Left kidney (tissue), 2 donors: ENCODE measurements around the gene TRAPPC14. TPM values are rescaled to one million over a fixed set of nuclear protein-coding genes. Genes with fewer than 3 reads are reported as not detected.

ENCODE experiments used
- DNase-seq: peaks from one replicate; pipeline ENCODE4 v3.0.0-alpha.2; 2013
- polyA plus RNA-seq: library from polyadenylated mRNA; unstranded; fragments of 120-200 nt; gene quantifications from one replicate; pipeline ENCODE4 v1.2.1, GENCODE V29; 2013; ENCODE audit not compliant: insufficient read length

TRAPPC14 gene
- polyA plus RNA-seq, 1 donor: 22.3 TPM

DNA sequence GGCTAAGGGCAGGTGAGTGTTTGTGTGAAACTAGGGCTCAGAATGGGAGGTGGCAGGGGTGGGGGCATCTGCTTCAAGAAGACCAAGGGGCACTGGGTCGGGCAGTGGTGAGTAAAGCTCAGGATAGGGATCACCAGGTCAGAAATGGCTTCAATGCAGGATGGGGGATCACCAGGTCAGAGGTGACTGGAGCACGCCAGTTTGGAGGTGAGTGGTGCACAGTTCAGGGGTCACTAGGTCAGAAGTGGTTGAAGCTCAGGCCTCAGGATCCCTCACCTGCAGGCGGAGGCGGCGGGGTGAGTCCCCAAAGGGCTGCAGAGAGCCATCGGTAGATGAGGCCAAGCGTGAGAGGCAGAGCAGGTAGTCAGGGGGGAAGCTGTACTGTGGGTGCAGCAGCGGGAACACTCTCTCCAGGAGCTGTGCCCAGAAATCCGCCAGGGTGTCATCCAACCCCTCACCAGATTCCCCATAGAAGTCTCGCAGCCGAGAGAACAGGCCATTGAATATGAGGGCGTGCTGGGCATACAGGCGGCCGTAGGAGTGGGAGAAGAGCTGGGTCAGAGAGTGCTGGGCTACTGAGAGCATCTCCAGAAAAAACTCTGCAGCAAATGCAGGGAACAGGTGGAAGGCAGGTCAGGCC is 16.9 kb upstream of the TRAPPC14 start:
- no peak for DNase-seq

DNA sequence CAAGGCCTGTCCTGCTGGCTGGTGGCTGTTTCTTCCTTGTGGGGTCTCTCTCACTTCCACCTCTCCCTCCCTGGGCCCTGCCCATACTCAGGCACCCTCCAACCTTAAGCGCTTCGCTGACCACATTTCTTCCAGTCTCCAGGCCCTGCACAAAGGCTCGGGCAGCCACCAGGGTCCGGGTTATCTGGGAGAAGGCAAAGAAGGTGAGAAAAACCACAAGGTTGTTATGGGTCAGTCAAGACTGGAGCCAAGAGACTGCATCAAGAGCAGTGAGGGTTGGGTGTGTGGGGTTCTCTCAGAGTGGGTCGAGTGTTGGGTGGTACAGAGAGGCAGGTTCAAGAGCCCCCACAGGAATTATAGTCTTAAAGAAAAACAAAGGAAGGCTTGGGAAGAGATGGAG is 16.1 kb upstream of the TRAPPC14 start:
- DNase-seq: no peak

DNA sequence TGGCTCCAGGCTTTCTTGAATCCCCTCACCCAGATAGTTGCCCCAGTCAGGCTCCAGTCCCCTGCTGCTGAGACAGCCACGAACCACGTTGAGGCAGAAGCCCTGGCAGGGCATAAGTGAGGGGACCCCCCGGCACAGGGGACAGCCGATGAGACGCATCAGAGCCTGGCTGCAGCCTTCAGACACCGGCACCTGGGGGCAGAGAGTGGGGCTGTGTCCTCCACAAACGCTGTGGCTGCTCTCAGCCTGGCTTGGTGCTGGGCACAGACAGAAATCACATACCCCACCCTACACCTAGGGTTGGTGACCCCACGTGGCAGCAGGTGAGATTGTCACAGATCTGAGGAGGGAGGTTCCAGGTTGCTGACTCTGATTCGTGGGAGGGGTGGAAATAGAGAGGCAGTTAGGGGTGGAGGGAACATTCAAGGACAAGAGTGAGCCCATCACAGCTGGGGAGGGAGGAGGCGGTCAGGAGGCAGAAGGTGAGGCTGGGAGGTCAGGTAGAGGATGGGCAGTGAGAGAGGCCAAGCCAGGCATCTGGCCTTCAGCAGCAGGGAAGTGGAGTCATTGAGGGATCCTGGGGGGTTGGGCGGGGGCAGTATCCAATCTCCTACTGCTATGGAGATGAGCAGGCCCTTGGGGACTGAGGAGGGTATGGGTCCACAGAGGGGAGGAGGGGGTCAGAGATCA is 15.4 kb upstream of the TRAPPC14 start:
- no peak for DNase-seq

DNA sequence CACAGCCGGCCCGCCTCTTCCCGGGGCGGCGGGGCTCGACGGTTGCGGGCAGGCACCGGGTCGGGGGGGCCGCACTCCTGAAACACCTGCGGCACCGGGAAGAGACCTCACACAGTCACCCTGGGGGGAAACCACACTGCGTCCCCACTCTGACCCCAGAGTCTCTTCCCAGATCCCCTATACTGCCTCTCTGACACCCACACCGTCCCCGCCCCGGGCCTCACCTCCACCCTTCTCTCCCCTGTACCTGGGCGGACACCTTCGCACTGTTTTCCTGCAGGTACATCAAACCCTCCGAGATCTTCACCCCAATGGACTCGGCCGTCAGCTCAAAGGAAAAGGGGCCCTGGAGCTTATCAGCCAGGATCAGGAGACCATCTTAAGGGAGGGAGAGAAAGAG is 13.3 kb upstream of the TRAPPC14 start:
- DNase-seq: no peak

DNA sequence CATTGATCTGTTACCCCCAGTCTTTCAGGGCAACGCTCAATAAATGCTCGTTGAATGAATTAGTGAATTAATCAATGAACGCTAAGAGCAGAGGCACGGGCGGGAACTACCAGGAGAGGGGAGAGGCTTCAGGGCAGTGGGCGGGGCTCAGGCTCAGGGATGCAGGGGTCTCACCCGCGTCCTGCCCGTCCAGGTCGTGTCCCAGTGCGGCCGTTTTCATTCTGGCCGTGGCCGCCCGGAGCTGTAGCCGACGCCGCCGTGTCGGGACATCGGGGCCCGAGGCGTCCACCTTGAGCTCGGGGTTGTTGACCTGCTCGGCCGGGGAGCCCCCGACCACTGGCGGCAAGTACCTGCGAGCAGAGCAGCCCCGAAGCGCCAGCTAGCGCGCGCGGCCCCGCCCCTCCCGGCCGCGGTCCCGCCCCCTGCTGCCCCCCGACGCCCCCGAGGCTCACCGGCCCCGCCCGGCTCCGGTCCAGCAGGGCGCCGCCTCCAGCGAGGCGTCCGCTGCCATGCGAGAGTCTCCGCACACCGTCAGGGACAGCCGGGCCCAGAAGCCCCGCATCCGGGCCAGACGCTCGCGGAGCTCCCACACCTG is 12.7 kb upstream of the TRAPPC14 start:
- no peak for DNase-seq

DNA sequence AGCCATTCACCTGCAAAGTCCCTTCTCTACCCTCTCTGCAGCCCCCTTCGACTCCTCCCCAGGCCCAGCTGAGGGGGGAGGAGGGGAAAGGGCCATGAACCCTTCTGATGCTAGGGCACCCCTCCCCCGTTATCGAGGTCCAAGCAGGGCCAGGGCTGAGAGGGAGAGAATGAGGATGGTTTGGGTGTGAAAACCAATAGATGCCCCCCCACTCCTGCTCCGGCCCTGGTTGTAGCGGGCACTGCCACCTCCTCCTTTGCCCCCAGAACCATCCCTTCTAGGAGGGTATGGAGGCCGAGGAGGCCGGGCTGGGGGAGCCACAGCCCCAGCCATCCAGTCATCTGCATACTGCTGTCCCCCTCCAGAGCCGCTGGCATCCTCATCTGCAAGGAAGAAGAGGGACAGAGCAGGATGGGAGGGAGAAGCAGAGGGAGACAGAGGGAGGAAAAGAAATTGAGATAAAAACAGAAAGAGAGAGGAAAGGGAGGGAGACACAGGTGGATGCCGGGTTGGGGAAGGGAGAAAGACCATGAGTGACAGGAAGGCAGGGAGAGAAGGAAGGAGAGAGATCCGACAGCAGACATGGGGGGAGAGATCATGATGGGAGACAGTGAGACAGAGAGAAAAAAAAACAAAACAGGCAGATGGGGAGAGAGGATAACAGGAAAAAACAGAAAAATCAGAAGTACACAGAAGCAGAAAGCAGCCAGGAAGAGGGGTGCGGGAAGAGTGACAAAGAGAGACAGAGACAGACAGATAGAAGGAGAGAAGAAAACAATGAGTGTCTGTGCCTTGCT is 11.8 kb upstream of the TRAPPC14 start:
- DNase-seq: no peak

DNA sequence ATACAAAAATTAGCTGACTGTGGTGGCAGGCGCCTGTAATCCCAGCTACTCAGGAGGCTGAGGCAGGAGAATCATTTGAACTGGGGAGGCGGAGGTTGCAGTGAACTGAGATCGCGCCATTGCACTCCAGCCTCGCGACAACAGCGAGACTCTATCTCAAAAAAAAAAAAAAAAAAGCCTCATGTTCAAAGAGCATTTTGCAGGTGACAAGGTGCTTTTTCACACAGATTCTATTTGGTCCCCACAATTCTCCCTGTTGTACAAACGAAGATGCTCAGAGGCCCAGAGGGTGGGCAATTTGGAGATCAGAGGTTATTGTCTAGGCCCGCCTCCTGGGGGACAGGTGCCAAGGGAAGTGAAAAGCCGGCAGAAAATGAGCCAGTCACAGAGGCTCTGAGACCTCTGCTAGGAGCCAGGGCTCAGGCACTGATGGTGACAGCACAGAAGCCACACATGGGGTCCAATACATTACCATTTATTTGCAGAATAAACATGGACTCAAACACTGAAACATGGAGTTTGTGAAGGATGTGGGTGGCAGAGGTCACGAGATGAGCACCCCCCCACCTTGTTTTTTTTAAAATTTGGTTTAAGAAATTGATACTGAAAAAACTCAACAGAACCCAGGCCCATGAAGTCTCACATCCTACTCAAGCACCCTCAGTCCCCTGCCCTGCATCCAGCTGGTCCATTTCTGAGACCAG is 10.8 kb upstream of the TRAPPC14 start:
- DNase-seq: no peak

DNA sequence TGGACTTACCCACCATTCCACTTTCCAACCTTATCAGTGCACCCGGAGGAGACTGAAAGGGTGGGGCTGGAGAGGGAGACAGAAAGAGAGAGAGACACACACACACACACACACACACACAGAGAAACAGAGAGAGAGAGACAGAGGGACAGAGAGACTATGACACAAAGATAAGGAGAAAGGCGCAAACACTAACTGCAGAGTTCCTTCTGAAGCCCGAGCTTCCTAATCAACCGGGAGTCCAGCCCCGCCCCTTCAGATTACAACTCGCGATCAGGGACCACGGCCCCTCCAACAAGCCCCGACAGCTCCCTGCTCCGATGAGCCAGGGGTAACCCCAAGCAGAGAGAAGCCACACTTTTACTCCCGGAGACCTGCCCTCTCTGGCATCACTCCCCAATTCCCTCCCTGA is 9.4 kb upstream of the TRAPPC14 start:
- DNase-seq: no peak

DNA sequence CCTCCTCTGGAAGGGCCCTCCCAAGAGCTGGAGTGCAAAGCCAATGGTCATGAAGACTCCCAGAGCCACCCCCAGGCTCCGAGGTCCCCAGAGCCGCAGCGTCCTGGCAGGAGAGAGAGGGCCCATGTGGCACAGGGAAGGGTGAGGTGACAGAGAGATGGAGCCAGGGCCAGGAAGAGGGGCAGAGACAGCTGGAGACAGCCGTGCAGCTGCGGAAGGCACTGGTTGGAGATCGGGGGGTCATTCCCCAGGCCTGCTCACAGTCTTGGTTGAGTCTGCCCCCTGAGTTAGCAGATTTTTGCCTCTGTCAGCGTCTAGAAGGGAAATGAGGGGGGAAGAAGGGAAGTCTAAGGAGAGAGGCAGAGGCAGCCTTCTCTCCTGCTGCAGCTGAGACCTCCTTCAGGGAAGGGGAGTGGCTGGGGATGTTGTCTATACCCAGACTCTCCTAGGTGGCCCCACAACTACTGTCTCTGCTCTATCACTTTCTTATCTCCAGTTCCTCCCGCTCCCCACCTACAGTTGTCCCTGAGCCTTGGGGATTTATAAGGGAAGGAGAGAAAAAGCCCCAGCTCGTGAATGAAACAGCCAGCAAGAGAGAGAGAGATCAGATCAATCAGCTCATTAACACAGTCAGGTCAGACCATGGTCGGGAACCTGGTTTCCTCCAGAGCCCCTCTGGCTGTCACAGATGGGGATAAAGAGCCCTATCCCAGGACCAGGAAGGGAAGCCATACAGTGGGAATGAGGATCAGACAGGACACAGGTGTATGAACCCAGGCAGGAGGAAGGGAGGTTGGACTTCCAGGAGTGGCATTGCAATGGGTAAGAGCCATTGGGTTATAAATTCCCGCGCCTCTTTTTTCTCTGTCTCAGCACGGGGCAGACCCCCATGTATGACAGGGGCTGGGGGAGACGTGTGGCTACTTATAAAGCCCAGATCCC is 8.7 kb upstream of the TRAPPC14 start:
- no peak for DNase-seq

DNA sequence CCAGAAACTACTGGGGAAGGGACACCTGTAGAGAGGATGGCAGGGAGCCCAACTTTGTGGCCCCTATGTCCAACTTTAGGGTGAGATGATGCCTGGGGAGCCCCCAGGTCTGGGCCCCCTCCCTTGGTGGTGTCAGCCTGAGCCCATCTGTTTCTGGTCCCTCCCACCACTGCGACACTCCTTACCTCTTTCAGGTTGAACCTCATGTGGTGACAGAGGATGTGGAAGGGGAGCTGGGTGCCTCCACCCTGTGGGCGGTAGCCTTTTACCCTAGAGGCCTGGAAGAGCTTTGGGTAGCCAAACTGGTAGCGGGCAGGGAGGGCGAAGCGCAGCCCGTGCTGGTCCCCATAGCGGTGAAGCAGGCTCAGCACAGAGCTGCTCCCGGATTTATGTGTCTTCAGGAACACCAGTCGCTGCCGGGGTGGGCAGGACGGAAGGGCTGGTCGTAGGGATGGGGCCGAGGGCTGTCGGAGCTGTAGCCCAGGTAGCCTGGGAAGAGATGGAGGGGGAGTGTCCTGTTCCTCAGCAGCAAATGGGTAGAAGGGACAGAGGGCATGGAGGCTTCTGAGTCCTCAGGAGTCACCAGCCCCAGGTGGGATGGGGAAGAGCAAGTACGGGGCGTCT is 7.9 kb upstream of the TRAPPC14 start:
- DNase-seq: no peak

DNA sequence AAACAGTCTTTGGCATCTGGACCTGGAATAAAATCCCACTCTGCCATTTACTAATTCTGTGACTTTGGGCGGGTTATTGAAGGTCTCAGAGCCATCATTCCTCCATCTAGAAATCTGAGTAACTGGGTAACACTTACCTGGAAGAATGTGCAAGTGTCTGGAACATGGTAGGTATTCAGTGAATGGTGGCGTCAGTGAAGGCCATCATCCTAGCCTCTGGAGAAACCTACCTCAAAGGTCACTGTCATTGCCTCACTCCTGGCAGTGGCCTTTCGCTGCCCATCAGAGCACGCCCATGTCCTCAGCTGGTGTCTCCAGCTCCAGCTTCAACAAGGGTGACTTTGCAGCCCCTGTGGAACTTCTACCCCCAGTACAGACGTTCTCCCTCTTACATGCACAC is 5.3 kb upstream of the TRAPPC14 start:
- no peak for DNase-seq

DNA sequence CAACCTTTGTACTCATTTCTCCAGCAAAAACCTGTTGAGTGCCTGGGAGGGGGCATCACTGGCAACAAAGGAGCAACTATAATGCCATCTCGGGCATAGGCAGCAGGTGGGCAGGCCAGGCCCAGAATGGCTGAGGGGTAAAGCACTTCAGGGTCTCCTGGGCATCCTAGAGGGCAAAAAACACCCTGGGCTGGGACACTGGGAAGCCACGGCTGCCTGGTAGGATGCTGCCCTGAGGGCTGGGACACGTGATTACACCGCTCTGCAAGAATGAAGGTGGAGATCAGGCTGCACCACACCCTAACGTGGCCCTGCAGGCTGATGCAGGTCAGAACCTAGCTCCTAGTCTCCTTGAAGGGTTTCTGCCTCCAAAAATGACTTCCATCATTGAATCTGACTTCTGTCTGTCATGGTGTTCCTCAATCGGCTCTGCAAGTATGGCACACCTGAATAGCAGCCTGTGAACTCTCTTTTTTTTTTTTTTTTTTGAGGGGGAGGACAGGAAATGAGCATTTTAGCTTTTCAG is 4.5 kb upstream of the TRAPPC14 start:
- no peak for DNase-seq

DNA sequence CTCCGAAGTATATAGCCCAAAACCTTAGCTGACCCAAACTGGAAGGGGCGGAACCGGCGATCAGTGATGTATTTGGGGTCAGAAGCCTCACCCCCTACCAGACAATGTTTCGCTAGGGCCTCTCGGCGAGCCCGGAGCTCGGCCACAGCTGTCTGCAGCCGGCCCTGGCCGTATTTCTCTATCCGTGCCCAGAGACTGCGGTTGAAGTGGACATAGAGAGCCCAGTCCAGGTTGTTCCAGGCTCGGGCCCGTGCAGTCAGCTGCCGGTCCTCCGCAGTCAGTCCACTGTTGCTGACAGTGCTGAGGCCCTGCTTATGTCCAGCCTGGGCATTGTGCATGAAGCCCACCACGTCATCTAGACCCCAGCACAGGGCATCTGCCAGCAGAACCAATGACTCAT is 1.5 kb upstream of the TRAPPC14 start:
- no peak for DNase-seq

DNA sequence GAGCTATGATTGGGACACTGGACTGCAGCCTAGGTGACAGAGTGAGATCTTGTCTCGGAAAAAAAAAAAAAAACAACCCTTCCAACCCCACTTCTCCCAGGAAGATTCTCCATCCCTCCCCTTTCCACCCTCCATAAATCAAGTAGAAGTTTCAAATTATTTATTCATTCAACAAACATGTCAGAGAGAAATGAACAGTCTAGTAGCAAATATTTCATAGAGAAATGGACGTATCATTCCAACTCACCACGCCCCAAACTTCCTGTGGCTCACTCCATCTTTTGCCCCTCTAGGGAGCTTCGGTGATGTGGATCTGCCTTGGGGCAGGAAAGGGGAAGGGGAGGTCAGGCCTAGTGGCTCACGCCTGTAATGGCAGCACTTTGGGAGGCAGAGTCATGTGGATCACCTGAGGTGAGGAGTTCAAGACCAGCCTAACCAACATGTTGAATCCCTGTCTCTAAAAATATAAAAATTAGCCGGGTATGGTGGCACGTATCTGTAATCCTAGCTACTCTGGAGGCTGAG is 638 bp upstream of the TRAPPC14 start:
- no peak for DNase-seq

DNA sequence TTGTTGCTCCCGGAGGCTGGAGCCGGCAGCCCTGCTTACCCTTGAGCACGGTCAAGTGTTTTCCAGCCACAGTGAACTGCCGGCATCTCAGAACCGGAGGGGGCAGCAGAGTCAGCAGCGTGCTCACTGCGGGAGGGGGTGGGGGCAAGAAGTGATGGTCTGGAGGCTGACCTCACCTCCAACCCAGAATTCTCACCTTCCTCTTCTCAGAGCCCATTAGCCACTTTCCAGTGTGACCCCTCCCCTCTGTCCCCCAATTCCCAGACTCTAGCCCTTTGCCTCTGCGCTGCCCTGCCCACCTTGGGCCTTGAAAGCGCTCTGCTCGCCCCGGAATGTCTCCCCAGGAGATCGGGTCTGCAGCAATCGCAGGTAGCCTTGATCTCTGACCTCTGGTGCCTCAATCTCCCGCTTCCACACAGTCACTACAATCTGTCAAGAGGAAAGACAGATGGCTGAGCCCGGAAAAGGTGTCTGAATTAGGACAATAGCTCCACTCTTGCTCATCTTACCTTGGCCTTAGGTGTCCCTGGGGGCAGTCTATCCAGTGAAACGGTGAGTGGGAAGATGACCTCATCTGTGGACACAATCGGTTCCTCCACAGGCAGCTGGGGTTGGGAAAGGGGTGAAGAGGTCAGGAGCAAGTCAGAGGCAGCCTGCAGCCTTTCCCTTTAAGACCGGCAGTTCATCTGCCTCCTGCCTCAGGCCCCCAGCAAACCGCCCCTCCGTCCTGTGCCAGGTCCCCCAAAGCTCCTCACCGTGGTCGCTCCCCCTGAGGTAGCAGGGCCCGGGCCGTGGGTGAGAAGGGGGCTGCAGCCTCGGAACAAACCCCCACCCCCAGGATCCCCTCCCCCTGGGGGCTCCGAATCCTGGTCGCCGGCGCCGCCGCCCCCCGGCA is 942 bp downstream of the TRAPPC14 start:
- no peak for DNase-seq

DNA sequence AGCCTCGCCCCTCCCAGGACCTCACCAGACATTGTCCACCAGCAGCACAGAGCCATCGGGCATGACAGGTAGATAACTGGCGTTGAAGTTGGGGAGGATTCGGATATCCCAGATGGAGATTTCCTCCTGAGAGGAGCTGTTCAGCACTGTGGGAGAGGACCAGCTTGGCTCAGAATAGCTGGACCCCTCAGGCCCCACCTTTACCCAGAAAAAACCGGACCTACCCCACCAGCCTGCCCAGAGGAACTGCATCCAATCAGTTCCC is 1.5 kb downstream of the TRAPPC14 start:
- DNase-seq: no peak

DNA sequence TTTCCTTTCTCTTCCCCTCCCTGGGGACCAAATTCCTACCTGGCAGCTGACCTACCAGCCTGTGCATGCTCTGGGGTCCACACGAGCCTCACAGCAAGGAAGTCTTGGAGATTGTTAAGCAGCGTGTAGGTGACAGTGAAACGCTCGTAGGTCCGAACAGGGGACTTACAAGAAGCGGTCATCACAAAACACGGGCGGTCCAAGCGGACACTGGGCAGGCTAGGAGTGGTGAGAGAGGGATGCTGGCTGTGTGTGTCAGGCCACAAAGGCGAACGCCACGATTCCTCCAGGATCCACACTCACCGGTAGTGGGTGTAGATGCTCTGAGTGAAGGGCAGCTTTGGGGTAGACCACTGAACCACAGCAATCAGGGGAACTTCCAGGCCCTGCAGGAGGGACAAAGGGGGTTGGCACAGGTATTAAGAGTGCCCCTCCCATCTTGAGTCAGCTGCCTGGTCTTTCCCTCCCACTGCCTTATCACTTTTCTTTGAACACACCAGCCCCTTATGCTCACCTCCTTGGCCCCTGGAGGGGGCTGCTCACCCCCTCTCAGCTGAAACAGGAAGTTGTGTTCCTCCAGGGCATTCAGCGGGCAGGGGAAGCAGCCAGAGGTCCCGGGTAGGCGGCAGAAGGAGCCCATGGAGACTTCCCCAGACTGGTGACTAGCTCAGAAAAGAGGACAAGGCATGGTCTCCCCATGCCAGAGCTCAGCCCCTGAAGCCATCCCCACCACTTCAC is 2.0 kb downstream of the TRAPPC14 start:
- no peak for DNase-seq

DNA sequence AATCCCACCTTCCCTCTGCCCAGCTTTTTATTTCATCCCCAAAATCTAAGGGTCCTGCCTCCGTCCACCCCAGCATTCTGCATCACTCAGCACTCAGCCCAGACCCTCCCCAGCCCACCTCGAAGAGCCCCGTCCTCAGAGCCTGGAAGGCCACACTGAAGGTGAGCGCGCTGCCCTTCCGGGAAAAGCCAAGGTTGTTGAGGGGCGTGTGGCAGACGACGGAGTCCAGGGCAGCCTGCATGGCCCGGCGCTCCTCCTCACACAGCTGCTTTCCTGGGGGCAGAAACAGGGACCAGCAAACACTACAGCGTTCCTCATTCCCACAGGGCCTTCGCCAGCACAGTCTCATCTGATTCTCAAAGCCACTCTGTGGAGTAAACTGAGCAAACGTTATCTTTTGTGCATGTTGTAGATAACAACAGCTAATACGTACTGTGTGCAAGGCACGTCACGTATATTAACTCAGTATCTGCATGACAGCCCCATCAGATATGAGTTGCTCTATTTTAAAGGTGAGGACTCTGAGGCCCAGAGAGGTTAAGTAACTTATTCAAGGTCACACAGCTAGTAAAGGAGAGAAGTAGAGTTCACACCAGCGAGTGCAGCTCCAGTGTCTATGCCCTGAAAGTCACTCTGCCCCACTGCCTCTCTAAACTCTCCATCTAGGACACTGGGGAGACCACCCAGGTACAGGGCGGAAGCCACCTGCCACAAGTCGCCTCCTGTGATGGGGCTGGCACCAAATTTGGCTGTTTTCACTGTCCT is 2.8 kb downstream of the TRAPPC14 start:
- DNase-seq: no peak
